Keratinocyte (primary cell): Measurements from ENCODE around the gene SAMHD1.

ENCODE experiments used
- EZH2 ChIP-seq: IDR thresholded peaks from one replicate; pipeline ENCODE4 v1.6.1; 2012; ENCODE audit warnings: inconsistent platforms, mild to moderate bottlenecking, low read length, moderate library complexity
- TF ChIP-seq, protein P1 (sequence below), 3 experiments: IDR thresholded peaks in 1 of 3; conservative IDR thresholded peaks in 1 of 3; optimal IDR thresholded peaks in 1 of 3; 2 replicates in 2 of 3; 3 replicates in 1 of 3; pipeline versions ENCODE3 to v1.5.1; 2011; ENCODE audit warnings: low read length in 3 of 3, mild to moderate bottlenecking in 3 of 3, moderate library complexity in 2 of 3, control low read depth in 1 of 3, inconsistent platforms in 1 of 3; ENCODE audit not compliant: insufficient read depth in 2 of 3; ENCODE audit errors: extremely low read depth in 1 of 3

DNA sequence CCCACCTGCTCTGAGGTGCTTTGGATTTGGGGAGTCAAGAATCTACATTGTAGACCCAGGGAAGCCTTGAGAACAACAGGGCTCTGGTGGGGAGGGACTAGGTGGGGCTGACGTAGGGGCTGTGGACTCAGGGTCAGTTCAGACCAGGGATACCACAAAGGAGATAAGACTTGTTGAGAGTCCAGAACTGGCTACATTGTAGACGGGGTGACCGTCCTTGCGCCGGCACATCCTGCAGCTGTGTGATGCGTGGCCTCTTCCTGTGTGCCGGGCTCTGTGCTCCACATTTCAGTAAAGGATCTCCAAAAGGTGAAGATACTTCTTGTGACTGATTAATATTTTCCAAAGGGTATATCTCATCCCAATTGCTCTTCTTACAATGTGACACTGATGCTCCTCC is 85.3 kb downstream of the SAMHD1 start:
- TF ChIP-seq, protein P1, sequence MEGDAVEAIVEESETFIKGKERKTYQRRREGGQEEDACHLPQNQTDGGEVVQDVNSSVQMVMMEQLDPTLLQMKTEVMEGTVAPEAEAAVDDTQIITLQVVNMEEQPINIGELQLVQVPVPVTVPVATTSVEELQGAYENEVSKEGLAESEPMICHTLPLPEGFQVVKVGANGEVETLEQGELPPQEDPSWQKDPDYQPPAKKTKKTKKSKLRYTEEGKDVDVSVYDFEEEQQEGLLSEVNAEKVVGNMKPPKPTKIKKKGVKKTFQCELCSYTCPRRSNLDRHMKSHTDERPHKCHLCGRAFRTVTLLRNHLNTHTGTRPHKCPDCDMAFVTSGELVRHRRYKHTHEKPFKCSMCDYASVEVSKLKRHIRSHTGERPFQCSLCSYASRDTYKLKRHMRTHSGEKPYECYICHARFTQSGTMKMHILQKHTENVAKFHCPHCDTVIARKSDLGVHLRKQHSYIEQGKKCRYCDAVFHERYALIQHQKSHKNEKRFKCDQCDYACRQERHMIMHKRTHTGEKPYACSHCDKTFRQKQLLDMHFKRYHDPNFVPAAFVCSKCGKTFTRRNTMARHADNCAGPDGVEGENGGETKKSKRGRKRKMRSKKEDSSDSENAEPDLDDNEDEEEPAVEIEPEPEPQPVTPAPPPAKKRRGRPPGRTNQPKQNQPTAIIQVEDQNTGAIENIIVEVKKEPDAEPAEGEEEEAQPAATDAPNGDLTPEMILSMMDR (optimal IDR thresholded peaks at IDR 0.05 in 1 of 3, IDR thresholded peaks at IDR 0.05 in 1 of 3, conservative IDR thresholded peaks at IDR 0.05 in 1 of 3; ENCODE audit: extremely low read depth in 1 of 3, insufficient read depth in 2 of 3, low read length in 3 of 3), result no peak
- TF ChIP-seq EZH2, result no peak
